GM12878 (cell line): ENCODE measurements around the gene FAM98C. TPM values are rescaled to one million over a fixed set of nuclear protein-coding genes. Genes with fewer than 3 reads are reported as not detected.
A peak's percentile ranks its signal among the peaks of the same experiment; 100 is the strongest.

Experiments used
- ATAC-seq: fragments of 200-7000 bp; cut with Tn5 transposase; 3 replicates; pipeline ENCODE4 v1.9.1; 2020; ENCODE audit warnings: mild to moderate bottlenecking, moderate library complexity
- BruUV-seq: library from RNA; stranded (reverse); fragments of 400-500 nt; replicated peaks from 2 replicates; lab custom pipeline; 2021; lab: Mats Ljungman, UMichigan
- CTCF ChIA-PET: fragments of 300-600 bp; sonication (Branson Sonifier 250); formaldehyde crosslinking; extraction: SDS; loops from one replicate; lab custom pipeline; 2021; ENCODE audit warnings: inconsistent platforms; lab: Yijun Ruan, JAX
- POLR2A ChIA-PET: fragments of 350-600 bp; formaldehyde crosslinking; extraction: SDS; loops from one replicate; lab custom pipeline; 2021; ENCODE audit warnings: inconsistent platforms; lab: Charles Lee
- RAD21 ChIA-PET: fragments of 300-600 bp; sonication (Branson Sonifier 250); formaldehyde crosslinking; loops from one replicate; lab custom pipeline; 2023; ENCODE audit warnings: antibody characterized with exemption; ENCODE audit not compliant: unreplicated experiment; lab: Charles Lee
- SMC1A ChIA-PET: fragments of 300-600 bp; sonication (Branson Sonifier 250); formaldehyde crosslinking; loops from one replicate; lab custom pipeline; 2023; ENCODE audit not compliant: unreplicated experiment, uncharacterized antibody; lab: Charles Lee
- DNase-seq: peaks from one replicate; pipeline ENCODE4 v3.0.0-alpha.2; 2011; ENCODE audit warnings: low read depth, low spot score
- FAIRE-seq: peaks from 3 replicates; lab custom pipeline; 2011; peaks lifted over from hg19 to GRCh38; lab: Jason Lieb, UNC
- H2AFZ ChIP-seq: 2 replicates; pipeline ENCODE4 v1.6.0; 2011; ENCODE audit warnings: low read depth, low read length, control low read depth; ENCODE audit not compliant: control insufficient read depth
- H3K27ac ChIP-seq: 2 replicates; pipeline ENCODE4 v1.5.1; 2011; ENCODE audit warnings: control low read depth; ENCODE audit not compliant: control insufficient read depth, insufficient read depth
- H3K27me3 ChIP-seq, 2 experiments: replicated peaks in 1 of 2; 2 replicates each; pipeline versions ENCODE4 v1.6.0 to v1.6.1; 2011; ENCODE audit warnings: low read length in 1 of 2; ENCODE audit not compliant: control insufficient read depth in 2 of 2, insufficient read depth in 2 of 2
- H3K36me3 ChIP-seq, 2 experiments: 2 replicates each; pipeline ENCODE4 v1.5.1; 2011; ENCODE audit warnings: low read length in 1 of 2; ENCODE audit not compliant: control insufficient read depth in 2 of 2, insufficient read depth in 2 of 2
- H3K4me1 ChIP-seq: 2 replicates; pipeline ENCODE4 v1.6.1; 2011; ENCODE audit warnings: mild to moderate bottlenecking, low read length, moderate library complexity, mixed read lengths; ENCODE audit not compliant: control insufficient read depth, insufficient read depth
- H3K4me2 ChIP-seq: 2 replicates; pipeline ENCODE4 v1.6.0; 2011; ENCODE audit warnings: control low read depth; ENCODE audit not compliant: control insufficient read depth, insufficient read depth
- H3K4me3 ChIP-seq: fragments of 200-600 bp; sonication (generic); 2 replicates; pipeline ENCODE4 v1.5.1; 2016
- H3K79me2 ChIP-seq: 2 replicates; pipeline ENCODE4 v1.6.0; 2011; ENCODE audit warnings: low read length; ENCODE audit not compliant: control insufficient read depth, insufficient read depth
- H3K9ac ChIP-seq: 2 replicates; pipeline ENCODE4 v1.8.0; 2011; ENCODE audit warnings: low read length, control low read depth, mixed read lengths; ENCODE audit not compliant: control insufficient read depth, insufficient read depth
- H3K9me3 ChIP-seq: replicated peaks from 3 replicates; pipeline ENCODE4 v1.5.1; 2011; ENCODE audit warnings: mild to moderate bottlenecking, low read length; ENCODE audit not compliant: control insufficient read depth, insufficient read depth
- H4K20me1 ChIP-seq: 2 replicates; pipeline ENCODE4 v1.6.0; 2011; ENCODE audit not compliant: control insufficient read depth, insufficient read depth
- ATF2 ChIP-seq: IDR thresholded peaks from 2 replicates; pipeline ENCODE4 v1.6.1; 2012; ENCODE audit warnings: low read length, inconsistent platforms
- ATF7 ChIP-seq: fragments of 450-650 bp; IDR thresholded peaks from 2 replicates; pipeline ENCODE4 v1.6.1; 2016; ENCODE audit warnings: low read depth, mild to moderate bottlenecking
- BRCA1 ChIP-seq: IDR thresholded peaks from 2 replicates; pipeline ENCODE4 v1.6.1; 2011; ENCODE audit warnings: low read depth, low read length, improper control_type of control experiment
- GATAD2B ChIP-seq: fragments of 450-650 bp; conservative IDR thresholded peaks from 2 replicates; pipeline ENCODE4 v1.6.1; 2017; ENCODE audit warnings: low read depth, mild to moderate bottlenecking, moderate library complexity
- IKZF1 ChIP-seq: fragments of 450-650 bp; conservative IDR thresholded peaks from 2 replicates; pipeline ENCODE4 v1.6.1; 2017; ENCODE audit warnings: antibody characterized with exemption, mild to moderate bottlenecking
- IRF4 ChIP-seq: IDR thresholded peaks from 2 replicates; pipeline ENCODE4 v1.6.1; 2011; ENCODE audit warnings: low read depth, low read length
- LARP7 ChIP-seq: fragments of 450-650 bp; IDR thresholded peaks from 2 replicates; pipeline ENCODE4 v1.6.1; 2017; ENCODE audit warnings: mild to moderate bottlenecking
- MXI1 ChIP-seq: fragments of 150-350 bp; IDR thresholded peaks from 2 replicates; pipeline ENCODE4 v1.6.1; 2011; ENCODE audit warnings: low read depth, mild to moderate bottlenecking, inconsistent platforms, low read length, improper control_type of control experiment
- NBN ChIP-seq: fragments of 450-650 bp; IDR thresholded peaks from 2 replicates; pipeline ENCODE4 v1.6.1; 2016
- NFIC ChIP-seq: IDR thresholded peaks from 2 replicates; pipeline ENCODE4 v1.6.1; 2012; ENCODE audit warnings: low read depth, mild to moderate bottlenecking, inconsistent platforms, low read length, moderate library complexity
- NRF1 ChIP-seq: conservative IDR thresholded peaks from 2 replicates; pipeline ENCODE4 v1.6.1; 2011; ENCODE audit warnings: mild to moderate bottlenecking, low read depth, low read length, improper control_type of control experiment
- PML ChIP-seq: IDR thresholded peaks from 2 replicates; pipeline ENCODE4 v1.6.1; 2012; ENCODE audit warnings: low read length, inconsistent platforms
- POLR2AphosphoS5 ChIP-seq: IDR thresholded peaks from 2 replicates; pipeline ENCODE4 v1.6.1; 2011; ENCODE audit warnings: mild to moderate bottlenecking, low read length, inconsistent platforms
- RCOR1 ChIP-seq: conservative IDR thresholded peaks from 2 replicates; pipeline ENCODE4 v1.6.1; 2012; ENCODE audit warnings: low read depth, low read length, improper control_type of control experiment
- STAT3 ChIP-seq: IDR thresholded peaks from 2 replicates; pipeline ENCODE4 v1.6.1; 2011; ENCODE audit warnings: low read depth, low read length, improper control_type of control experiment
- USF2 ChIP-seq: IDR thresholded peaks from 2 replicates; pipeline ENCODE4 v1.6.1; 2011; ENCODE audit warnings: low read depth, low read length, improper control_type of control experiment, borderline replicate concordance
- YY1 ChIP-seq: IDR thresholded peaks from 2 replicates; pipeline ENCODE4 v1.6.1; 2011; ENCODE audit warnings: low read depth, mild to moderate bottlenecking, low read length
- ZBTB40 ChIP-seq: fragments of 450-650 bp; IDR thresholded peaks from 2 replicates; pipeline ENCODE4 v1.6.1; 2016; ENCODE audit warnings: mild to moderate bottlenecking, moderate library complexity, borderline replicate concordance
- WGBS: methylation state at CpG from one replicate; pipeline ENCODE4 v1.1.6; 2016; ENCODE audit warnings: low lambda C conversion rate; ENCODE audit not compliant: insufficient replicate concordance, insufficient coverage; ENCODE audit errors: missing lambda C conversion rate; 5-methylcytosine and 5-hydroxymethylcytosine counted together
- in situ Hi-C: fragments of 300-500 bp; cut with MboI; formaldehyde crosslinking; loops from 9 replicates; pipeline ENCODE4 v1.14.3; 2018; ENCODE audit warnings: mixed read lengths
- intact Hi-C: fragments of 100-400 bp; cut with micrococcal nuclease; formaldehyde crosslinking; loops from one replicate; pipeline ENCODE4 v1.14.2; 2022; ENCODE audit not compliant: unreplicated experiment
- polyA plus RNA-seq, 11 experiments: library from polyadenylated mRNA; depleted of rRNA in 4 of 11; unstranded in 6 of 11; stranded (reverse) in 5 of 11; fragments of >200 nt; fragmentation: Nextera tagmentation in 4 of 11; fragmentation: Illumina TruSeq in 1 of 11; extraction: Ambion mirVana in 4 of 11; extraction: Trizol in 1 of 11; gene quantifications; 1 replicate in 1 of 11; 2 replicates in 10 of 11; pipeline versions ENCODE4 v1.2.1 to v1.2.3, GENCODE V29; 2011 to 2016; ENCODE audit warnings: inconsistent platforms in 2 of 11, missing spikeins in 2 of 11, low read depth in 1 of 11
- total RNA-seq, 4 experiments: library from RNA; depleted of rRNA in 3 of 4; stranded (reverse); fragments of >200 nt in 3 of 4; fragmentation: Illumina TruSeq in 1 of 4; extraction: Trizol in 1 of 4; gene quantifications; 2 replicates each; pipeline versions ENCODE4 v1.2.1 to v1.2.3, GENCODE V29; 2013 to 2021

The FAM98C gene
- total and polyA plus RNA-seq, 10 of the 15 experiments (the other 5 are each of a cell fraction or from before 2014, with no cell fraction given): 1.4 to 17.2 (median 9.5) TPM

- ATAC-seq (peak; percentile 99), DNase-seq (peak; percentile 99), FAIRE-seq (peak; percentile 100)
- peaks cover 2 to 10% of the 10 kb centered on the region in 2 experiments; a peak in 3 of 4 replicates for H3K36me3 ChIP-seq
- SMC1A ChIA-PET: interaction anchor here (0.6 to 1.7 kb wide), 9 partner anchors 28 to 475 kb away, joined by 3 to 21 read pairs (median 5); partner anchors contain the start of genes ACTN4, CATSPERG and FAM98C
- POLR2A ChIA-PET: interaction anchor here (0.5 to 2.6 kb wide), 16 partner anchors 10 to 909 kb away, joined by 3 to 26 read pairs (median 4); partner anchors contain the start of genes CATSPERG, FAM98C, GGN and NFKBIB
- WGBS: under 1% methylated on average over 65 of the region's 65 CpGs
- peaks cover 14% of the 10 kb centered on the region for H3K4me1 ChIP-seq
- RAD21 ChIA-PET: interaction anchor here (0.5 to 4.8 kb wide), 18 partner anchors 13 to 556 kb away, joined by 3 to 46 read pairs (median 4); partner anchors contain the start of genes ACTN4, CATSPERG, EIF3K and FAM98C
- peaks cover 28% of the 10 kb centered on the region for H3K79me2 ChIP-seq
- intact Hi-C loops (loop anchor here (1.0 kb wide), 1 partner anchor 39 kb away; the partner anchor contains the start of gene CATSPERG), in situ Hi-C loops (loop anchor here (5.0 kb wide), 1 partner anchor 37 kb away; the partner anchor contains the start of gene CATSPERG)
- H3K9me3 ChIP-seq: no peaks in the 10 kb centered on the region
- peaks cover 0 to 2% of the 10 kb centered on the region in 2 experiments; a peak in 1 of 4 replicates for H3K27me3 ChIP-seq
- peak within 1 kb of the TSS; percentile 89 for H3K9ac ChIP-seq
- H3K4me3 ChIP-seq: peak within 1 kb of the TSS; percentile 81
- CTCF ChIA-PET: interaction anchor here (0.6 to 2.8 kb wide), 16 partner anchors 13 to 556 kb away, joined by 3 to 34 read pairs (median 4); partner anchors contain the start of genes CATSPERG, FAM98C, GGN and MRPS12
- H4K20me1 ChIP-seq: no peaks in the 10 kb centered on the region
- H2AFZ ChIP-seq: peak within 1 kb of the TSS; percentile 99
- BruUV-seq: no TSS peak
- H3K27ac ChIP-seq: peak within 1 kb of the TSS; percentile 88
- H3K4me2 ChIP-seq: peak within 1 kb of the TSS; percentile 97
- TF ChIP-seq USF2 (no peak), STAT3 (no peak), ATF7 (peak; percentile 85), IKZF1 (peak; percentile 73), ATF2 (no peak), MXI1 (0 out of 2 replicates have a peak, but pooled peaks have one; percentile 12), LARP7 (peak; percentile 96), ZBTB40 (peak; percentile 87; the same call in 1 of the 2 replicates), RCOR1 (no peak), BRCA1 (no peak), NBN (peak; percentile 74), IRF4 (no peak), PML (peak; percentile 97), GATAD2B (peak; percentile 94), YY1 (peak; percentile 96), POLR2AphosphoS5 (peak; percentile 96), NRF1 (no peak), NFIC (no peak)
Measured at GRCh38 chr19:38374332-38375097, 28.4 kb upstream of the FAM98C start, which contains the start of gene PSMD8. TSS of gene PSMD8 (plus strand) at chr19:38374571. CDS start at chr19:38374602, 31 bp downstream.
